GM12872 (cell line): ENCODE results near the gene CDK4.

ENCODE experiments used
- TF ChIP-seq, protein P1 (sequence below): IDR thresholded peaks from 3 replicates; pipeline ENCODE4 v1.5.1; 2011; ENCODE audit warnings: low read depth, mild to moderate bottlenecking, low read length, moderate library complexity; ENCODE audit not compliant: insufficient read depth

CDK4 gene

GRCh38 chr12:57698414-57698813, 53.7 kb downstream of the CDK4 start:
- TF ChIP-seq, protein P1, sequence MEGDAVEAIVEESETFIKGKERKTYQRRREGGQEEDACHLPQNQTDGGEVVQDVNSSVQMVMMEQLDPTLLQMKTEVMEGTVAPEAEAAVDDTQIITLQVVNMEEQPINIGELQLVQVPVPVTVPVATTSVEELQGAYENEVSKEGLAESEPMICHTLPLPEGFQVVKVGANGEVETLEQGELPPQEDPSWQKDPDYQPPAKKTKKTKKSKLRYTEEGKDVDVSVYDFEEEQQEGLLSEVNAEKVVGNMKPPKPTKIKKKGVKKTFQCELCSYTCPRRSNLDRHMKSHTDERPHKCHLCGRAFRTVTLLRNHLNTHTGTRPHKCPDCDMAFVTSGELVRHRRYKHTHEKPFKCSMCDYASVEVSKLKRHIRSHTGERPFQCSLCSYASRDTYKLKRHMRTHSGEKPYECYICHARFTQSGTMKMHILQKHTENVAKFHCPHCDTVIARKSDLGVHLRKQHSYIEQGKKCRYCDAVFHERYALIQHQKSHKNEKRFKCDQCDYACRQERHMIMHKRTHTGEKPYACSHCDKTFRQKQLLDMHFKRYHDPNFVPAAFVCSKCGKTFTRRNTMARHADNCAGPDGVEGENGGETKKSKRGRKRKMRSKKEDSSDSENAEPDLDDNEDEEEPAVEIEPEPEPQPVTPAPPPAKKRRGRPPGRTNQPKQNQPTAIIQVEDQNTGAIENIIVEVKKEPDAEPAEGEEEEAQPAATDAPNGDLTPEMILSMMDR = no peak
